Amygdala (tissue), 56 donors: ENCODE measurements around the gene TAAR8.
"Not testable (repeated sequence)": the region's sequence is repeated elsewhere in the genome, so short reads cannot be mapped to it uniquely, and the experiment has no call there.

Source experiments
- DNase-seq, 56 donors: peaks; one replicate each; lab custom pipeline; 2025; lab: John Stamatoyannopoulos, UW

Gene TAAR8

GRCh38 chr6:132537977-132538376 is 14.5 kb upstream of the TAAR8 start, which contains the start of gene TAAR9:
TSS of gene TAAR9 (plus strand) at chr6:132538277. CDS start at chr6:132538290, 13 bp downstream.
- no peak for DNase-seq

- DNase-seq, result no peak
Observed at GRCh38 chr6:132544826-132545225, 7.6 kb upstream of the TAAR8 start.

DNA sequence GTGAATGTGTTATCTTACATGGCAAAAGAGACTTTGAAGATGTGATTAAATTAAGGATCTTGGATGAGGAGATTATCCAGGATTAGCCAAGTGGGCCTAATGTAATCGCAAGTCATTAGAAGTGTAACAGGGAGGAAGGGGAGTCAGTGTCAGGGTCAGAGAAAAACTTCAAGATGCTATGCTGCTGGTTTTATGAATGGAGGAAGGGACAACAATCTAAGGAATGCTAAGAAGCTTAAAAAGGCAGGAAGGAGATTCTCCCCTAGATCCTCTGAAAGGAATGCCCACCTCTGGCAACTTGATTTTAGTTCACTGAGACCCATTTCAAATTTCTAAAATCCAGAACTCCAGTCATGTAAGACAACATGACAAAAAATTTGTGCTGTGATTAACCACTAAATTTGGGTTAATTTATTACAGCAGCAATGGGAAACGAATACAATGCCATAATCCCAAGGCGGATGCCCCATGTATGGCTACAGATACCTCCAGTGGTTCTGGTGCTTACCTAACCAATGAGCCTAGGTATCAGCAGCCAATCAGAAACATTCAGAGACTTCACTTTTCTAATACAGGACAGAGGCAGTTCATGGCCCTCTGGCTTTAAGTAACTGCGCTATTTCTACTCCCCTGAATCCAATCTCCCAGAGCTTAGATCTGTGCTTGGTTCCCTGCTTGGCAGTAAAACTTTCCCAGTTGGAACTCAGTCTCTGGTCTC is 3.6 kb upstream of the TAAR8 start:
- DNase-seq, result no peak

GRCh38 chr6:132551214-132551613 is 1.3 kb upstream of the TAAR8 start:
- no peak for DNase-seq

- DNase-seq, result not testable (repeated sequence)
Observed at GRCh38 chr6:132560087-132560486, 7.6 kb downstream of the TAAR8 start.

- no peak for DNase-seq
Observed at GRCh38 chr6:132566404-132566803, 13.9 kb downstream of the TAAR8 start.

DNA sequence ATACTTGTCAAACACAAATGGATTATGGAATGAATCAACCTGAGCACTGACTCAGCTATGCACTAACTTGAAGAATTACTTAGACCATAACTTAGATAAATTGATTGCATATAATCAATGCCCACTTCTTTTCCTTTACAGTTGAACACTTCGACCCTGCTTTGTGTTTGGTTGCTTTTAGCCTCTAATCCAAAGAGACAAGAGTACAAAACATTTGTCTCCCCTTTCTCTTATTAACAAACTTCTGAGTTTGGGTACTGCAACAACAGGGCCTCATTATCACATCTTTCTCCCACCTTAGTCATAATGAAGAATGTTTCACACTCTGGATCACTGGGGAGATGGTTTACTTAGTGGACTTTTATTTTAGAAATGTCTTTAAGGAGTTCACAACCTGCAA is 15.1 kb downstream of the TAAR8 start:
- no peak for DNase-seq

DNA sequence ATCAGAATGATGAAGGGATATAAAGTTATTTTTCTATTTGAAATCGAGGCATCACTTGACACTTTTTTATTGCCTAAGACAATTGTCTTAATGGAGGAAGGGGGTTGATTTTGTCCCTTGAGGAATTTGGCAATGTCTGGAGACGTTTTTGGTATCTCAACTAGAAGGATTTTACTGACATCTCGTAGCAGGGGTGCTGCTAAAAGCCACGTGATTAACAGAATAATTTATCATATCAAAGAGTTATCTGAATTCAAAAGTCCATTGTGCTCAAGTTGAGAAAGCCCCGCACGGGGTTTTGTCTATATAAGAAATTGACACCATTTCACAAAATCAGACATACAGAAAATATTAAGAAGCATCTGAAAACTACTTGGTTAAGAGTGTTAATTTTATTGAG is 16.1 kb downstream of the TAAR8 start:
- DNase-seq, result no peak

- DNase-seq, result peak in 40 of 56 donors; percentile 1 to 84 (median 29)
Observed at GRCh38 chr6:132569170-132569569, 16.7 kb downstream of the TAAR8 start.

DNA sequence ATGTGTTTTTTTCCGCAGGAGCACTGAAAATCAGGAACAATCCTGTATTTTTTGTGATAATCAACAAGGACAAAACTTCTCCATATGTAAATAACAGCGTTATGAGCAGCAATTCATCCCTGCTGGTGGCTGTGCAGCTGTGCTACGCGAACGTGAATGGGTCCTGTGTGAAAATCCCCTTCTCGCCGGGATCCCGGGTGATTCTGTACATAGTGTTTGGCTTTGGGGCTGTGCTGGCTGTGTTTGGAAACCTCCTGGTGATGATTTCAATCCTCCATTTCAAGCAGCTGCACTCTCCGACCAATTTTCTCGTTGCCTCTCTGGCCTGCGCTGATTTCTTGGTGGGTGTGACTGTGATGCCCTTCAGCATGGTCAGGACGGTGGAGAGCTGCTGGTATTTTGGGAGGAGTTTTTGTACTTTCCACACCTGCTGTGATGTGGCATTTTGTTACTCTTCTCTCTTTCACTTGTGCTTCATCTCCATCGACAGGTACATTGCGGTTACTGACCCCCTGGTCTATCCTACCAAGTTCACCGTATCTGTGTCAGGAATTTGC is 17.8 kb downstream of the TAAR8 start, which contains the start of gene TAAR6:
TAAR6 (plus strand) TSS at position 102 of the 557 bp plus-strand sequence; CDS start at position 102, 0 bp downstream.
- DNase-seq, result peak in 43 of 56 donors; percentile 3 to 73 (median 30)

- DNase-seq, result no peak
Observed at GRCh38 chr6:132571774-132572173, 19.3 kb downstream of the TAAR8 start.

- DNase-seq, result no peak
Observed at GRCh38 chr6:132584698-132585097, 32.2 kb downstream of the TAAR8 start.

DNA sequence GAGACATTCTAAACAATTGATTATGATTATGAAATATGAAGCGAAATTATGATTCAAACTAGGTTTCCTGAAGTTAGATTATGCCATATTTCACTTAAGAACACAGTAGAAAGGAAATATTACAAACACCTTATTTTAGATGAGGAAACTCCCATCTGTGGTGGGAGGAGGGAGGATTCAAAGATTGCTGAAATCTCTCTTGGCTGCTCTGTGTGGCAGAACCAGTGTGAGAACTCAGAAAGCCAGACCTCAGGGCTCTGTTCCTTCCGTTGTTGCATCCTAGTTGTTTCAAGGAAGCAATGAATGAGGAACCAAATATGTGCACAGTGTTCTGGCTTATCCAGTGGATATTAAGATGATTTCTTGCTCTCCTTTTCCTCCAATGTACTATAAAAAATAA is 35.0 kb downstream of the TAAR8 start:
- DNase-seq, result no peak

DNA sequence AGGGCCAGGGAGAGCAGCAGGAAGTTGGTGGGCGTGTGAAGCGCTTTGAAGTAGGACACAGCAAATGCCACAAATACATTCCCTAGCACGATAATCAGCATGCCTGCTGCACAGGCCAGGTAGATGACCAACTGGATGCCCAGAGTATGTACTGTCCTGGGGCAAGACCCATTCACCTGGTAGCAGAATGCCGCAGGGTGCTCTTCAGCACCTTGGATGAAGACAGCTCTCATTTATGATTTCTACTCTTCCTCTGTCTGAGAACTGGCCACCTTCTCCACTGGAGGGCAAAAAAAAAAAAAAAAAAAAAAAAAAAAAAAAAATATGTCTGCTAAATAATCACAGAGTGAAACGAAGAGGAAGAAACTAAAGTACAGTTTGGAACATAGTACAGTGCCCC is 37.0 kb downstream of the TAAR8 start, which contains the start of gene TAAR5:
TAAR5 (minus strand) TSS at position 288 of the 400 bp plus-strand sequence; CDS start at position 233, 55 bp downstream.
- DNase-seq, result no peak

DNA sequence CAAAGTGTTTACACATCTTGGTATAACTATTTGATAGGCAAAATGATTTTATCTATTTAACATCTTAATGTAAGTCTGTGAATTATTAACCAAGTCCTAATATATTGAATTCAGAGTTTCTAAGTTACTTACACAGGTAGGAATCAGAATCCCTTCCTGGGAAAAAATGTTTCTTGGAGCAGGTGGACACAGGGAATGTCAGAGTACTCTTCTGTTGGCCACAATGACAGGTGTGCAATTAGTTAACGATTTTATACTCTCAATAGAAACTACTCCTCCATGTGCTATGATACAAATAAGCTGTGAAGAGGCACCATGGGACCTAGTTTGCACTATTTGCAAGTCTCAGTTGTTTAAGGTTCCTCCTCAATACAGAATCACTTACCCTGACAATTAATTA is 37.9 kb downstream of the TAAR8 start:
- no peak for DNase-seq

- DNase-seq, result no peak
Observed at GRCh38 chr6:132592855-132593254, 40.4 kb downstream of the TAAR8 start.

GRCh38 chr6:132596201-132596600 is 43.7 kb downstream of the TAAR8 start:
- DNase-seq, result no peak

- no peak for DNase-seq
Observed at GRCh38 chr6:132598473-132598872, 46.0 kb downstream of the TAAR8 start.

DNA sequence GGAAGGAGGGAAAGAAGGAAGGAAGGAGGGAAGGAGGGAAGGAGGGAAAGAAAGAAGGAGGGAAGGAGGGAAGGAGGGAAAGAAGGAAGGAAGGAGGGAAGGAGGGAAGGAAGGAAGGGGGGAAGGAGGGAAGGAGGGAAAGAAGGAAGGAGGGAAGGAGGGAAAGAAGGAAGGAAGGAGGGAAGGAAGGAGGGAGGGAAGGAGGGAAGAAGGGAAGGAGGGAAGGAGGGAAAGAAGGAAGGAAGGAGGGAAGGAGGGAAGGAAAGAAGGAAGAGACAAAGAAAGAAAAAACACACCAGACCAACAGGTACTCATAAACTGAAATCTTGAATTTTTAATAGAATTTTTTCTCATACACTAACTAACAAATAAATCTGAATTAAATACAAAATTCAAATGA is 48.4 kb downstream of the TAAR8 start:
- DNase-seq, result not testable (repeated sequence)
